NCI-H774 (cell line): ENCODE measurements around the gene GSTA2.
"Not testable (repeated sequence)": the region's sequence is repeated elsewhere in the genome, so short reads cannot be mapped to it uniquely, and the experiment has no call there.

Experiments
- DNase-seq: peaks from one replicate; lab custom pipeline; 2025; lab: John Stamatoyannopoulos, UW

Gene GSTA2

GRCh38 chr6:52760105-52760765 is 3.0 kb downstream of the GSTA2 start:
- no peak for DNase-seq

- no peak for DNase-seq
Measured at GRCh38 chr6:52759085-52759484, 4.2 kb downstream of the GSTA2 start.

DNA sequence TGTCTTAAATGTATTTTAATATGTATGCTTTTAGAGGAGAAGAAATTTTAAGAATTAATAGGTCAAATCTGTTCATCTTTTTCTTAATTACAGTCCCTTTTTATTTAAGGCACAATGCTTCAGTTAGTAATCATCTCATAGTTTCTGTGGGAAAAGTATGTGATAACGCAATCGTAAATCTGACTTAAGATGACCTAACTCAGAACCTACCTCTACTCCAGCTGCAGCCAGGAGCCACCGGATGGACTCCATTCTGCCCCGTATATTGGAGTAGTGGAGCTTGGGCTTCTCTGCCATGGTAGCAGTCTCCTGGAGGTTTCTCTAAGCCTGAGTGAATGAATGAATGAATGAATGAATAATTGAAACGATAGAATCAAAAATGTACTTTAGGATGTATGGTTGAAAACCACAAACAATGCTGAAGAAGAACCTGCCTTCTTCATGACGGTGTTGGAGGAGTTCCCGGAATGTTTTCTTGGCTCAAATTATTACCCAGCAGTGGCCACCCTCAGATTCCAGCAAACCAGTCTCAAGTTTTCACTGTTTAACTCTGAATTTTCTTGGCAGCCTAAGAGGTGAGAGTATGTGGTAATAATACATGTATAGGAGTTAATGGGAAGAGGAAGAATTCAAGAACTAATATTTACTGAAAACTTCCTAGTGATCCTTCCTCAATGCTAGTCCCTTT is 5.5 kb downstream of the GSTA2 start:
- DNase-seq: not testable (repeated sequence)

DNA sequence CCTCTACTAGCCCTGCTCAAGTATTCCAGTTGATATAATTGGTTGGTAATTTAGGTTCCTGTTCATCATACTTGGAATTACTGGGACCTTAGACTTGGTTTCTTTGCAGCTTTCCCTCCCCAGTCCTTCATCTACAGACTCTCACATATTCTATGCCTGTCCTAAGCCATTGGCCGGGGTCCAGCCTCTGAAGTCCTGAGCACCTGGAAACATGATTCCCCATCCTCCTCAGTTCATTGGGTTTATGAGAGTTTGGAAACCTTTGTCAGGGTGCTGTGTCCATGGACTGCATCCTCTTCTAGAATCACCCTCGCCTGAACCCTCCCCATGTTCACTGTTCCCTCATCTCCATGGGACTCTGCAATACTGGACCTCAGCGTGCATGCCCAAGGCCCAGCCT is 8.8 kb downstream of the GSTA2 start:
- DNase-seq: no peak

DNA sequence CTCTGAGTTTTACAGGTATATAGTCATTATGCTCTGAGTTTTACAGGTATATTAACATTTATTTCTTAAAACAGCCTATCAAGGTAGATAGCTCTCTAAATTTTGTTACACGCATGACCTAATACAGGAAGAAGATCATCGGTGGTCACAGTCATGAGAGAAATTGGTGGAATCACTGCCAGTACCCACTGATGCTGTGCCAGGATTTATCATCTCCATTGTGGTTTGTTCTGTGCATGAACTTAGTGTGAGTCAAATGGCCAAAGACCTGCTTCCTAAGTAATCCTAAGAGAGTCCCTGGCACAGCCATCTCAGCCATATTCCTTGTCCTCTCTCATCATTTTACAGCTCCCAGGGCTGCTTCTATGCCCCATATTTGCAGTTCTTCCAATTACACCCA is 10.1 kb downstream of the GSTA2 start:
- not testable (repeated sequence) for DNase-seq

- DNase-seq: no peak
Measured at GRCh38 chr6:52752310-52752709, 11.0 kb downstream of the GSTA2 start.

DNA sequence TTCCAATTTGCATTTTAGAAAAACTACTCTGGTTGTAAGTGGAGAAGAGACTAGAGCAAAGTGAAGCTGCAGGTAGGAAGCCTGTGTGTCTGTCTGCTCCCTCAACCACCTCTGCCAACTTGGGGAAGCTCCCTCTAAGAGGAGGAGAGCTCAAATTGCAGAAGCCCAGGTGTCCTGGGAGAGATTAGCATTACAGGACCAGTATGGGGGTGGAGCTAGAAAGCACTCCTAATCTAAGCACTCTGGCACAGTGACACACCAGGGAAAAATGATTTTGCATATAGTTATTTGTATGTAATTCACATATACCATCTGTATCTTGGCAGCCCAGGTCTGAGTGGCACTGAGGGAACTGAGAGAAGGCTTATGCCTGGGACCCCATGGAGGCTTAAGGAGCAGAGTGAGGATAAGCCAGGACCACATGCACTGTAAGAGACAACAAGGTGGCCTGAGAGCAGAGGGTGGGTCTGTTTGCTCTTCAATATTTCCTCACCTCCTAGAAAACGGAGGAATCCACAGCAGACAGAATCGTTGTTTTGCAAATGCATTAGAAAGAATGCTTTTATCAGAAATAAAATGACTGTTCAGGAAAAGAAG is 13.6 kb downstream of the GSTA2 start:
- DNase-seq: no peak

DNA sequence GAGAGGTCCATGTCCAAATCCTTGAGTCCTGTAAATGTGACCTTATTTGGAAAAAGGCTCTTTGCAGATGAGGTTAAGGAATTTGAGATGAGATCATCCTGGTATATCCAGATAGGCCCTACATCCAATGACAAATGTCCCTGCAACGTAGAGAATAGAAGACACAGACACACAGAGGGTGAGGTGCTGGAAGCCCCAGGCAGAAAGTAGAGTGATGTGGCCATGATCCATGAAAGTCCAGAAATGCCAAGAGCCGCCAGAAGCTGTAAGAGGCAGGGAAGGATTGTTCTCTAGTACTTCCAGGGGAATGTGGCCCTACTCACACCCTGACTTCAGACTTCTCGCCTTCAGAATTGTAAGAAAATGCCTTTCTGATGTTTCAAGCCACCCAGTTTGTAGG is 16.0 kb downstream of the GSTA2 start:
- not testable (repeated sequence) for DNase-seq

DNA sequence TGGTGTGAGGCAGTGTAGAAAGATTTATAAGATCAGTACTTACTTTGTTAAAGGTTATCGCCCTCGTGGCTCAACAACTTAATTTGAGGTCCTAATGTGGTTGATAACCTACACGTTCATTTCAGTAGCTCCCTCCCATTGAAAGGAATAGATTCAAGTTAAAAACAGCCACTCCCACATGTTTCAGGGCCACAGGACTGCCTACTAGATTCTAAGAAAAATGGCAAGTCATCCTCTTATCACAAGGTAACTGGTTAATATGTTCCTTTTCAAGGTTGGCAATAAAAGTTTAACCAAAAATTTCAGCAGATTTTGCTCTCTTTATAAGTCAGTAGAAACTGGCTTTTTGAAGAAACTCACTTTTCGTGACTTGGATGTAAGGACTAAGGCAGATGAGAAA is 17.1 kb downstream of the GSTA2 start:
- DNase-seq: no peak

- DNase-seq: no peak
Measured at GRCh38 chr6:52745764-52746201, 17.5 kb downstream of the GSTA2 start.

DNA sequence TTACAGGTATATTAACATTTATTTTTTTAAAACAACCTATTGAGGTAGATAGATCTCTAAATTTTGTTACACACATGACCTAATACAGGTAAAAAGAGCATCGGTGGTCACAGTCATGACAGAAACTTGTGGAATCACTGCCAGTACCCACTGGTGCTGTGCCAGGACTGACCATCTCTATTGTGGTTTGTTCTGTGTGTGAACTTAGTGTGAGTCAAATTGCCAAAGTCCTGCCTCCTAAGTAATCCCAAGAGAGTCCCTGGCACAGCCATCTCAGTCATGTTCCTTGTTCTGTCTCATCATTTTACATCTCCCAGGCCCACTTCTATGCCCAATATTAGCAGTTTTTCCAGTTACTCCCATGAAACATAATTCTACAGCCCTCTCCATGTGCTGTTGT is 21.4 kb downstream of the GSTA2 start:
- DNase-seq: no peak

DNA sequence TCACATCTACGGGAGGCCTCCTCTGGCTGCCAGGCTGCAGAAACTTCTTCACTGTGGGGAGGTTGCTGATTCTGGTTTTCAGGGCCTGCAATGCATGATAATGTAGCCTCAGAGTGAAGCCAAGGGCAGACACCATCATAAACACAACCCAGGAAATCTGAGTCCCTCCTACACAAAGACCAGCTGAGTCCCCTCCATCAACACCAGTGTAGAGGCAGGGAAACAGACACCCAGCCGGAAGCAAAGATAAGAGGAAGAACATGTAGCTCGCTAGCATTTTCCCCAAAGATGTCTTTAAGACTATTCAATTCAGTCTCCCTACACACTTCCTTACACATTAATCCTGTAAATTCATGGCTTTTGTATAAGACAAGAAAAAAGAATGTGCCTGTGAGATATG is 23.6 kb downstream of the GSTA2 start:
- DNase-seq: no peak

DNA sequence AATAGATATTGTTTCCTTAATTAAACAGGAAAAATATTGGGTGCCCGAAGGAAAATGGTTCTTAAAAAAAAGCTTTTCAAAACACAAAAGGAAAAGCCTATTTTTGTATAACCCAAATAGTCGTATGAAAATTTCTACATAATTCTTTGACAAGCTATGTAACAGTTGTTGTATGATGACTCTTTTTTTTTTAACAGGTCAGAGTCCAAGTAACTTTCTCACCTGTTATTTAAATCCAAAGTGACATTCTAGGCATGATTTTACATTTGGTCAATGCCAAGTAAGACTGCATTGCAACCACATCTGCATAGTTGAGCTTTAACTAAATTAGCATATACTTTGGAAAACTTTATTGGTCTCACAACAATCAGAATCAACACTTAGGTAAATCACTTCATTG is 24.1 kb downstream of the GSTA2 start:
- DNase-seq: no peak

DNA sequence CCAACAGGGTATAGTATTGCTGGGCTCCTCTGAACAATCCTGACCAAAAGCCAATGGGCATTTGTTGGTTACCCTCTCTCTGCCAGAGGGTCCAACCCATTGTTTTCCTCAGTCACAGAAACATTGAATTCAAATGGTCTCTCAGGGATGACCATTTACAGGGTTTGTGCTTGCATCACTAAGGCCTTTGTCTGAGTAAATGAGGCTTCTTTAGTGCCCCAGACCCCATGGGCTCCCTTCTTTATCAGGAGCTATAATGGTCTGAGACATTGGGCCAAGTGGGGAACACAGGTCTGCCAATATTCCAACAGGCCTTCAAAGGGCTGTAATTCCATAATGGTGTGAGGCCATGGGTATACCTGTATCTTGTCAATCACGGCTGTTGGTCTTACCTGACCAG is 27.1 kb downstream of the GSTA2 start:
- DNase-seq: no peak

GRCh38 chr6:52735071-52735470 is 28.2 kb downstream of the GSTA2 start:
- no peak for DNase-seq

DNA sequence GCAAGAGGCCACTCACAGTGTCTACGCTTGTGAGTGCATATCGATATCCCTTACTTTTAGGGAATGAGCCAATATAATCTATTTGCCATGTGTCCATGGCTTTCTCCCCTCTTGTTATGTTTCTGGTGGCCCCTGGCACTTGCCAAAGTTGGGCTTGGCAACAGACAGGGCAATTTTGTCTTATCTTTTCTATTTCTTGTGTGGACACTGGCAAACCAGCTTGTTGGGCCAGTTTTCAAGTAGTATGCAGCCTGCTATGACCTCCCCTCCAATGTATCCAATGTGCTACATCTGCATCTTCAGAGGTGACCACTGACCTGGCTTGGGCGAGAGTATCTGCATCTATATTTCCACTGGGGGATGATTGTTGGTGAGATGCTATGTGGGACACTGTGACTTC is 29.2 kb downstream of the GSTA2 start:
- no peak for DNase-seq

GRCh38 chr6:52733172-52733571 is 30.1 kb downstream of the GSTA2 start:
- no peak for DNase-seq

- DNase-seq: no peak
Measured at GRCh38 chr6:52731719-52732118, 31.6 kb downstream of the GSTA2 start.

- DNase-seq: no peak
Measured at GRCh38 chr6:52729576-52729975, 33.7 kb downstream of the GSTA2 start.

- DNase-seq: no peak
Measured at GRCh38 chr6:52728394-52728793, 34.9 kb downstream of the GSTA2 start.

DNA sequence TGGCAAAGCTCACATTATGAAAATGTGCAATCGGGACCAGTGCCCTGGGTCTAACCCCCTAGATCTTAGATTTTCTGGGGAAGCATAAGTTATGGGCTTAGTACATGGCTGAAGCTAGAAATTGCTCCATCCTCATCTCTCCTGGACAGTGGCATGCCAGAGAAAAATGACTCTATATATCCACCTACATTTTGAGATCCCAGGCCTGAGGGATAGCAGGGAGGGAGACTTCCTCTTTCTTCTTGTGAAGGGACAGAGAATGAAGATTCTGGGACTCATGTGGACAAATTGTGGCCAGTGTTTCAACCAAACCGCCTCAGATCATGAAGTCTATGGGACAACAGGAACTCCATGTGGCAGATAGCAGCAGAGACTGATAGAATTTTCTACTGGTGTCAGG is 35.4 kb downstream of the GSTA2 start:
- DNase-seq: no peak

GRCh38 chr6:52726741-52727535 is 36.3 kb downstream of the GSTA2 start:
- DNase-seq: no peak

GRCh38 chr6:52726193-52726542 is 37.1 kb downstream of the GSTA2 start:
- no peak for DNase-seq
